Activated CD8-positive, alpha-beta T cell treated with anti-CD3 and anti-CD28 coated beads for 36 hours (primary cell): Measurements from ENCODE around the gene ERCC6L2. TPM values are rescaled to one million over a fixed set of nuclear protein-coding genes. Genes with fewer than 3 reads are reported as not detected.

Experiments used
- ATAC-seq: fragments of 200-7000 bp; cut with Tn5 transposase; one replicate; pipeline ENCODE4 v1.10.0; 2021; ENCODE audit warnings: mild to moderate bottlenecking, moderate library complexity
- CTCF ChIA-PET: fragments of 350-600 bp; sonication (Branson Sonifier 250); formaldehyde crosslinking; loops from one replicate; lab custom pipeline; 2021; ENCODE audit warnings: antibody characterized with exemption; lab: Charles Lee
- POLR2A ChIA-PET: fragments of 350-600 bp; sonication (Branson Sonifier 250); formaldehyde crosslinking; loops from one replicate; lab custom pipeline; 2021; ENCODE audit warnings: antibody characterized with exemption; lab: Charles Lee
- DNase-seq: peaks from one replicate; pipeline ENCODE4 v3.0.0-alpha.2; 2020
- H3K27ac Mint-ChIP-seq: one replicate; pipeline ENCODE4 v1.8.0; 2021; ENCODE audit warnings: mild to moderate bottlenecking, mixed read lengths
- H3K27me3 Mint-ChIP-seq: one replicate; pipeline ENCODE4 v1.8.0; 2021; ENCODE audit warnings: mixed read lengths
- H3K36me3 Mint-ChIP-seq: one replicate; pipeline ENCODE4 v1.8.0; 2021; ENCODE audit warnings: low read depth, mixed read lengths
- H3K4me1 Mint-ChIP-seq: one replicate; pipeline ENCODE4 v1.8.0; 2021; ENCODE audit warnings: low read depth, mixed read lengths
- H3K4me3 Mint-ChIP-seq: one replicate; pipeline ENCODE4 v1.8.0; 2021; ENCODE audit warnings: mild to moderate bottlenecking, moderate library complexity, mixed read lengths
- H3K9me3 Mint-ChIP-seq: one replicate; pipeline ENCODE4 v1.8.0; 2021; ENCODE audit warnings: mixed read lengths
- intact Hi-C: fragments of 100-400 bp; cut with micrococcal nuclease; formaldehyde crosslinking; loops from one replicate; pipeline ENCODE4 v1.10.0; 2022
- total RNA-seq, 2 experiments: library from RNA; stranded (reverse); gene quantifications; one replicate each; pipeline ENCODE4 v1.2.3, GENCODE V29; 2021
- TF ChIP-seq, protein P1 (sequence below): fragments of 200-600 bp; IDR thresholded peaks from one replicate; pipeline ENCODE4 v1.8.0; 2022; ENCODE audit warnings: antibody characterized with exemption, mild to moderate bottlenecking

ERCC6L2 gene
- total RNA-seq, 2 experiments from 2014 or later, result 31.2 to 34.7 TPM

DNA sequence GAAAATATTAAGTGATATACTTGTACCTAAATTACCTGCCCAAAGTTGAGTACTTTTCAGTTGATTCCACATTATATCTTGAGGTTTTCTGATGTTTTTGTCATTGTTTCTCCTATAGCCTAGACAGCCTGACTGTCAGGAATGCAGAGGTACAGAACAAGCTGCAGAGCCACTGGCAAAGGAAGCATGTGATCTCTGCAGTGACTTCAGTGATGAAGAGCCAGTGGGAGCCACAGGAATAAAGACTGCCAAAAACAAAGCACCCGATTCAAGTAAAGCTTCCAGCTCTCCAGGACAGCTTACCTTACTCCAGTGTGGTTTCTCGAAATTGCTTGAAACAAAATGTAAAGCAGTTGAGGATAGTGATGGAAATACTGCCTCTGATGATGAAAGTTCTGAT is 96.3 kb downstream of the ERCC6L2 start:
- TF ChIP-seq, protein P1, sequence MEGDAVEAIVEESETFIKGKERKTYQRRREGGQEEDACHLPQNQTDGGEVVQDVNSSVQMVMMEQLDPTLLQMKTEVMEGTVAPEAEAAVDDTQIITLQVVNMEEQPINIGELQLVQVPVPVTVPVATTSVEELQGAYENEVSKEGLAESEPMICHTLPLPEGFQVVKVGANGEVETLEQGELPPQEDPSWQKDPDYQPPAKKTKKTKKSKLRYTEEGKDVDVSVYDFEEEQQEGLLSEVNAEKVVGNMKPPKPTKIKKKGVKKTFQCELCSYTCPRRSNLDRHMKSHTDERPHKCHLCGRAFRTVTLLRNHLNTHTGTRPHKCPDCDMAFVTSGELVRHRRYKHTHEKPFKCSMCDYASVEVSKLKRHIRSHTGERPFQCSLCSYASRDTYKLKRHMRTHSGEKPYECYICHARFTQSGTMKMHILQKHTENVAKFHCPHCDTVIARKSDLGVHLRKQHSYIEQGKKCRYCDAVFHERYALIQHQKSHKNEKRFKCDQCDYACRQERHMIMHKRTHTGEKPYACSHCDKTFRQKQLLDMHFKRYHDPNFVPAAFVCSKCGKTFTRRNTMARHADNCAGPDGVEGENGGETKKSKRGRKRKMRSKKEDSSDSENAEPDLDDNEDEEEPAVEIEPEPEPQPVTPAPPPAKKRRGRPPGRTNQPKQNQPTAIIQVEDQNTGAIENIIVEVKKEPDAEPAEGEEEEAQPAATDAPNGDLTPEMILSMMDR, result no peak
- no peak overlapping the region for H3K27ac Mint-ChIP-seq
- intact Hi-C loops, result no loop called here
- no peaks in the 10 kb centered on the region for H3K27me3 Mint-ChIP-seq
- CTCF ChIA-PET, result no interaction called here
- no peak for DNase-seq
- H3K36me3 Mint-ChIP-seq, result peaks cover 27% of the 10 kb centered on the region
- ATAC-seq, result no peak
- H3K4me1 Mint-ChIP-seq, result peaks cover 12% of the 10 kb centered on the region
- H3K4me3 Mint-ChIP-seq, result no peak overlapping the region
- POLR2A ChIA-PET, result no interaction called here
- peaks cover 2% of the 10 kb centered on the region for H3K9me3 Mint-ChIP-seq

- Mint-ChIP-seq H3K4me3 (no peak overlapping the region), H3K4me1 (peaks cover 14% of the 10 kb centered on the region), H3K27me3 (no peaks in the 10 kb centered on the region), H3K36me3 (peaks cover 38% of the 10 kb centered on the region), H3K9me3 (peaks cover 2% of the 10 kb centered on the region), H3K27ac (no peak overlapping the region)
- POLR2A ChIA-PET, result no interaction called here
- ATAC-seq (no peak), DNase-seq (no peak)
- TF ChIP-seq, protein P1, result no peak
- CTCF ChIA-PET, result no interaction called here
- intact Hi-C loops, result no loop called here
These were observed 98.9 kb downstream of the ERCC6L2 start for GRCh38 chr9:95974389-95974788.

GRCh38 chr9:95977371-95977770 is 101.9 kb downstream of the ERCC6L2 start:
- Mint-ChIP-seq H3K9me3 (peaks cover 2% of the 10 kb centered on the region), H3K36me3 (peaks cover 40% of the 10 kb centered on the region), H3K27me3 (no peaks in the 10 kb centered on the region), H3K4me1 (peaks cover 34% of the 10 kb centered on the region), H3K27ac (no peak overlapping the region), H3K4me3 (no peak overlapping the region)
- ChIA-PET CTCF (no interaction called here), POLR2A (no interaction called here)
- intact Hi-C loops, result no loop called here
- ATAC-seq (no peak), DNase-seq (no peak)
- TF ChIP-seq, protein P1, result no peak

DNA sequence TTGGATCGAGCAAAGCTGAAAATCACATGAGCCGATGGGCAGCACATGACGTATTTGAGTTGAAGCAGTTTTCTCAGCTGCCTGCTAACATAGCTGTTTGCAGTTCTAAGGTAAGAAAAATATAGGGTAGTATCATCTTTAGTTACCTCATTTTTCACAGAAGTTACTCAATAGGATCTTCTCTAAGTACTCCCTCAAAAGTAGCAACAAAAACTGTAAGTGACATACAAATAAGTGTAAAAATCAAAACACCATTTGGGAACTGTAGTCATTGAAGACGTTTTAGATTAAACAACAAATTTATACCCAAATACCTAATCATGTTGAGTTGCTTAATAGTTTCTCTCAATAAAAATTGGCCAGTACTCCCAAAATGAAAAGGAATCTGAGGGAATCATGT is 102.6 kb downstream of the ERCC6L2 start:
- H3K27me3 Mint-ChIP-seq, result no peaks in the 10 kb centered on the region
- ATAC-seq, result no peak
- no peak overlapping the region for H3K27ac Mint-ChIP-seq
- H3K36me3 Mint-ChIP-seq, result peaks cover 33% of the 10 kb centered on the region
- H3K9me3 Mint-ChIP-seq, result peaks cover 2% of the 10 kb centered on the region
- peaks cover 35% of the 10 kb centered on the region for H3K4me1 Mint-ChIP-seq
- no peak overlapping the region for H3K4me3 Mint-ChIP-seq
- no peak for DNase-seq
- intact Hi-C loops, result no loop called here
- ChIA-PET CTCF (no interaction called here), POLR2A (no interaction called here)
- TF ChIP-seq, protein P1, result no peak

DNA sequence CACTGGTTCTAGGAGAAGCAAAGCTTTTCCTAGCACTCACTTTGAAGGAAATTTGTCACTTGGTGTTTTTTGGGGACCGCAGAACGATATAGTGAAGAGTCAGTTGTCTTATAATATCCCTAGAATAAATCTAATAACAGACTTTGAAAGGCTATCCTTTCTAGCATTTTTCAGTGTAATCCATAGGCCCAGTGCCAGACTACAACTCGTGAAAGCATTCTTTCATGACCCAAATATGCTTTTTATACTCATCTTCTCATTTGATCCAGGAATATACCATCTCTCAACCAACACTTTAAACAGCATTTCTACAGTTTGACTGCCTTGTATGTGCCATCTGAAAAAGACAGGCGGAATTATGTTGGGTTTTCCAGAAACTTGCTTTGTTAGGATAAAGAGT is 104.0 kb downstream of the ERCC6L2 start:
- CTCF ChIA-PET, result interaction anchor here (0.8 kb wide), 1 partner anchor 10 kb away, joined by 4 read pairs; no protein-coding TSS in a partner anchor
- no peaks in the 10 kb centered on the region for H3K9me3 Mint-ChIP-seq

More for the DNA sequence above, 104.0 kb downstream of the ERCC6L2 start:
- DNase-seq, result no peak
- H3K4me1 Mint-ChIP-seq, result peaks cover 26% of the 10 kb centered on the region
- no peaks in the 10 kb centered on the region for H3K27me3 Mint-ChIP-seq
- intact Hi-C loops, result no loop called here
- H3K27ac Mint-ChIP-seq, result no peak overlapping the region
- POLR2A ChIA-PET, result interaction anchor here (0.6 kb wide), 1 partner anchor 124 kb away, joined by 3 read pairs; no protein-coding TSS in a partner anchor
- TF ChIP-seq, protein P1, result no peak
- no peak overlapping the region for H3K4me3 Mint-ChIP-seq
- H3K36me3 Mint-ChIP-seq, result peaks cover 30% of the 10 kb centered on the region
- ATAC-seq, result no peak
